Smooth muscle cell (in vitro differentiated cells): ENCODE data around the gene GLB1L3. TPM values are rescaled to one million over a fixed set of nuclear protein-coding genes. Genes with fewer than 3 reads are reported as not detected.
A peak's percentile ranks its signal among the peaks of the same experiment; 100 is the strongest.

Experiments
- DNase-seq: peaks from one replicate; lab custom pipeline; 2025; ENCODE audit not compliant: unreplicated experiment; lab: John Stamatoyannopoulos, UW
- H2AFZ ChIP-seq: fragments of 200-600 bp; sonication (generic); 2 replicates; pipeline ENCODE4 v1.6.0; 2016; ENCODE audit warnings: antibody characterized with exemption, low read depth, mild to moderate bottlenecking
- H3F3A ChIP-seq: fragments of 200-600 bp; sonication (generic); 2 replicates; pipeline ENCODE4 v1.6.0; 2017; ENCODE audit warnings: antibody characterized with exemption, low read depth
- H3K27ac ChIP-seq: fragments of 200-600 bp; sonication (generic); 2 replicates; pipeline ENCODE4 v1.5.1; 2016; ENCODE audit warnings: low read depth, mild to moderate bottlenecking
- H3K27me3 ChIP-seq: fragments of 200-600 bp; sonication (generic); 2 replicates; pipeline ENCODE4 v1.6.1; 2016; ENCODE audit warnings: low read depth, mild to moderate bottlenecking
- H3K36me3 ChIP-seq: fragments of 200-600 bp; sonication (generic); 2 replicates; pipeline ENCODE4 v1.5.1; 2016; ENCODE audit warnings: low read depth
- H3K4me1 ChIP-seq: fragments of 200-600 bp; sonication (generic); 2 replicates; pipeline ENCODE4 v1.5.1; 2016; ENCODE audit warnings: low read depth
- H3K4me2 ChIP-seq: fragments of 200-600 bp; sonication (generic); 2 replicates; pipeline ENCODE4 v1.6.0; 2016; ENCODE audit warnings: mild to moderate bottlenecking
- H3K4me3 ChIP-seq: fragments of 200-600 bp; sonication (generic); 2 replicates; pipeline ENCODE4 v1.5.1; 2016; ENCODE audit warnings: mild to moderate bottlenecking
- H3K79me2 ChIP-seq: fragments of 200-600 bp; sonication (generic); 2 replicates; pipeline ENCODE4 v1.6.0; 2016; ENCODE audit warnings: low read depth, mild to moderate bottlenecking
- H3K9ac ChIP-seq: fragments of 200-600 bp; sonication (generic); 2 replicates; pipeline ENCODE4 v1.6.0; 2016; ENCODE audit warnings: low read depth
- H3K9me3 ChIP-seq: fragments of 200-600 bp; sonication (generic); replicated peaks from 2 replicates; pipeline ENCODE4 v1.5.1; 2016; ENCODE audit warnings: low read depth
- H4K20me1 ChIP-seq: fragments of 200-600 bp; sonication (generic); 2 replicates; pipeline ENCODE4 v1.6.0; 2016; ENCODE audit warnings: low read depth
- WGBS: methylation state at CpG from one replicate; pipeline ENCODE4 v1.1.7; 2016; ENCODE audit warnings: low lambda C conversion rate; 5-methylcytosine and 5-hydroxymethylcytosine counted together
- polyA plus RNA-seq: library from polyadenylated mRNA; unstranded; fragments of >200 nt; fragmentation: Nextera tagmentation; extraction: Ambion mirVana; gene quantifications from 2 replicates; pipeline ENCODE4 v1.2.1, GENCODE V29; 2016
- total RNA-seq: library from RNA; depleted of rRNA; stranded (reverse); fragments of >200 nt; gene quantifications from 2 replicates; pipeline ENCODE4 v1.2.3, GENCODE V29; 2014
- TF ChIP-seq, protein P1 (sequence below): fragments of 200-600 bp; sonication (generic); IDR thresholded peaks from 2 replicates; pipeline ENCODE4 v1.5.1; 2017; ENCODE audit warnings: borderline replicate concordance, mild to moderate bottlenecking, antibody characterized with exemption; ENCODE audit not compliant: insufficient read depth, poor library complexity, severe bottlenecking

Gene GLB1L3
- total RNA-seq (not detected in 2 replicates), polyA plus RNA-seq (not detected in 2 replicates)

DNA sequence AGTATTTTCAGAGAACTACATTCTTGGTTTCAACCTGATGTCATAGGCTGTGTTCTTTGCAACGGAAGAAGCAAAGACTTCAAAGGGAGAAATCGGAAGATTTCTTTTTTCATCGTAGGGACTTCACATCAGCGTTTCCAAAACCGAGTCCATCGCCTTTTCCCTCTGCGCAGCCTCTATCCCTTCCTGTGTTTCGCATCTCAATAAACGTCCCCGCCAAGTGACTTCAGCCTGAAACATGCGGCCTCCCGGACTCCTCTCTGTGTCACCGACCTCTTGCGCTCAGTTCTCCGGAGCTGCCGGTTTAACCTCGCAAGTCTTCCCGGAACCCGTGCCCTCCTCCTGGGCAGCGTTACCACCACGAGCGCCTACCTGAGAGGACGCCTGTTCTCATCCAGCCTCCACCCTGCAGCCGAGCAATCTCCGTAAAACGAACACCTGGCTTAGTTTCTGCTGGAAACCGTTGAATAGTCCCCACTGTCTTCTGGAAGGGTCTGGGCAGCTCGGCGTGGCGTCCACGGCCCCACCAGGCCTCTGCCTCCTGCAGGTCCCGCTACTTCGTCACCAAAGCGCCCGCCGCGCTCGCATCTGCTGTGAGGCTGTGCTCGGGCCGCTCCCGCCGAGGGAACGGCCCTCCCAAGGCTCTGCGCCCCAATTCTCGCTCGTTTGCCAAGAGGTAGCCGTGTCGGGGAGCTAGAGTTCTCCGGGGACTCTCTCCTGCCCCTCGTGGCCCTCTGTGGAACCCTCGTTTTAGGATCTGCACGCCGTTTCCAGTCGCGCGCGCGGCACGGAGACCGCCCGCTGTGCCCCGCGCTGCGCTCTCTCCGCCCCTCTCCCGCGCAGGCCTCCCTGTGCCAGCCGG is at the start of gene GLB1L3:
Gene GLB1L3 (plus strand): TSS at position 846 of the 862 bp plus-strand sequence. CDS start 362 bp downstream, outside the sequence.
- no peaks in the 10 kb centered on the region for H3K79me2 ChIP-seq
- H3K36me3 ChIP-seq, result no peaks in the 10 kb centered on the region
- H3K9ac ChIP-seq, result no peak within 1 kb of the TSS
- H3K4me3 ChIP-seq, result peak within 1 kb of the TSS; percentile 47
- H3K27me3 ChIP-seq, result peaks cover 83% of the 10 kb centered on the region
- H3K9me3 ChIP-seq, result no peaks in the 10 kb centered on the region
- H4K20me1 ChIP-seq, result no peaks in the 10 kb centered on the region
- H3K27ac ChIP-seq, result no peak within 1 kb of the TSS
- H3K4me1 ChIP-seq, result peaks cover 17% of the 10 kb centered on the region
- peak within 1 kb of the TSS; percentile 88 for H3K4me2 ChIP-seq
- H3F3A ChIP-seq, result no peaks in the 10 kb centered on the region
- peak within 1 kb of the TSS; percentile 86 for H2AFZ ChIP-seq
- no peak for DNase-seq
- 1% methylated on average over 68 of the region's 68 CpGs for WGBS
- TF ChIP-seq, protein P1, sequence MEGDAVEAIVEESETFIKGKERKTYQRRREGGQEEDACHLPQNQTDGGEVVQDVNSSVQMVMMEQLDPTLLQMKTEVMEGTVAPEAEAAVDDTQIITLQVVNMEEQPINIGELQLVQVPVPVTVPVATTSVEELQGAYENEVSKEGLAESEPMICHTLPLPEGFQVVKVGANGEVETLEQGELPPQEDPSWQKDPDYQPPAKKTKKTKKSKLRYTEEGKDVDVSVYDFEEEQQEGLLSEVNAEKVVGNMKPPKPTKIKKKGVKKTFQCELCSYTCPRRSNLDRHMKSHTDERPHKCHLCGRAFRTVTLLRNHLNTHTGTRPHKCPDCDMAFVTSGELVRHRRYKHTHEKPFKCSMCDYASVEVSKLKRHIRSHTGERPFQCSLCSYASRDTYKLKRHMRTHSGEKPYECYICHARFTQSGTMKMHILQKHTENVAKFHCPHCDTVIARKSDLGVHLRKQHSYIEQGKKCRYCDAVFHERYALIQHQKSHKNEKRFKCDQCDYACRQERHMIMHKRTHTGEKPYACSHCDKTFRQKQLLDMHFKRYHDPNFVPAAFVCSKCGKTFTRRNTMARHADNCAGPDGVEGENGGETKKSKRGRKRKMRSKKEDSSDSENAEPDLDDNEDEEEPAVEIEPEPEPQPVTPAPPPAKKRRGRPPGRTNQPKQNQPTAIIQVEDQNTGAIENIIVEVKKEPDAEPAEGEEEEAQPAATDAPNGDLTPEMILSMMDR, result peak; percentile 16

DNA sequence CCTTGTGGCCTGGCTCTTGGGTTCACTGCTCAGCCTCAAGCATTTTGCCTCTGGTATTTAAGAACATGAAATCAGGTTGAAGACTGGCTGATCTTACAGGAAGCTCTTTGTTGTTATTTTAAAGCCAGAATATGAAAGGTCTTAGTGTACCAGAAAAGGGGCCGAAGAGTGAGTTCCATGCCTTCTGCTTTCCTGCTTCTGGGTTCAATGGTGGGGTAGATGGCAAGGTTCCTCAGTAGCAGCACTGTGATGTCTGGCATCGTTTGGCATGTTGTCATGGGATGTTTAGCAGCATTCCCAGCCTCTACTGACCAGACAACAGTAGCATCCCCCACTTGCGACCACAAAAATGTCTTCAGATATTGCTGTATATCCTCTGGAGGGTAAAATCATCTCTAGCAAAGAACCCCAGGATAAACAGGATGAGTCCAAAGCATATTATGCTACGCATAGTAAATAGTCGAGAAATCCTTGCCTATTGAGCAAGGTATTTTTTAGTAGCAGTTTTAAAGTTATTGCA is 49.3 kb upstream of the GLB1L3 start:
- no peak for DNase-seq
- Histone ChIP-seq H3K4me2 (peak overlapping the region; percentile 94), H3K9ac (peak overlapping the region; percentile 37), H3K9me3 (no peaks in the 10 kb centered on the region), H3K4me3 (no peak overlapping the region), H3K79me2 (peaks cover 69% of the 10 kb centered on the region), H3K36me3 (no peaks in the 10 kb centered on the region), H2AFZ (no peak overlapping the region), H4K20me1 (peaks cover 67% of the 10 kb centered on the region), H3F3A (no peaks in the 10 kb centered on the region), H3K4me1 (peaks cover 15% of the 10 kb centered on the region), H3K27me3 (no peaks in the 10 kb centered on the region), H3K27ac (peak overlapping the region; percentile 71)
- 60% methylated on average over 5 of the region's 5 CpGs for WGBS
- TF ChIP-seq, protein P1, result no peak

DNA sequence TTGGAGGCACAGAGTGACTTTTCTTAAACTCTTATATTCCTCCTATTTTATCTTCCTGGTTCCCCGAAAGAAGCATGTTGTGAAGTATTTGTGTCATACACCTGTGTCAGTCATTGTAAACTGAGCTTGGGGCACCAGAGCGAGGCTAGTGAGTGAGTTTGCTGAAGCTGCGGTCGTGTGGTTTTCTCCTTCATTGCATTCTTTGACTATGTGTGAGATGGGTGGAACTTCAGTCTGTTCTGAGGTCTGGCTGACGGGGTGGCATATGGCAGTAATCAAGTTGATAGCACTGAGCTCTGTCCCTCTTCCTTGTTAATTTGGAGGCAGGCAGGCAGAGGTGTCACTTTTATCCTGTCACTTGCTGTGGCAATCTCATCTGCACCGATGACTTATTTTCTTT is 47.6 kb upstream of the GLB1L3 start:
- no peak overlapping the region for H3K4me3 ChIP-seq
- no peaks in the 10 kb centered on the region for H3F3A ChIP-seq
- peaks cover 60% of the 10 kb centered on the region for H3K79me2 ChIP-seq
- no peak overlapping the region for H3K27ac ChIP-seq
- no peak for DNase-seq
- H3K9me3 ChIP-seq, result no peaks in the 10 kb centered on the region
- no peak overlapping the region for H2AFZ ChIP-seq
- H3K36me3 ChIP-seq, result no peaks in the 10 kb centered on the region
- no peak overlapping the region for H3K9ac ChIP-seq
- no peaks in the 10 kb centered on the region for H3K27me3 ChIP-seq
- WGBS, result 67% methylated on average over 6 of the region's 6 CpGs
- TF ChIP-seq, protein P1, result no peak
- peaks cover 85% of the 10 kb centered on the region for H4K20me1 ChIP-seq
- H3K4me2 ChIP-seq, result no peak overlapping the region
- peaks cover 10% of the 10 kb centered on the region for H3K4me1 ChIP-seq
